ENCODE results near the gene HCRTR1. TPM values are rescaled to one million over a fixed set of nuclear protein-coding genes. Genes with fewer than 3 reads are reported as not detected.

The HCRTR1 gene
- total and polyA plus RNA-seq, 2 donors (not counting 1 experiment from before 2014, with no cell fraction given): not detected

DNA sequence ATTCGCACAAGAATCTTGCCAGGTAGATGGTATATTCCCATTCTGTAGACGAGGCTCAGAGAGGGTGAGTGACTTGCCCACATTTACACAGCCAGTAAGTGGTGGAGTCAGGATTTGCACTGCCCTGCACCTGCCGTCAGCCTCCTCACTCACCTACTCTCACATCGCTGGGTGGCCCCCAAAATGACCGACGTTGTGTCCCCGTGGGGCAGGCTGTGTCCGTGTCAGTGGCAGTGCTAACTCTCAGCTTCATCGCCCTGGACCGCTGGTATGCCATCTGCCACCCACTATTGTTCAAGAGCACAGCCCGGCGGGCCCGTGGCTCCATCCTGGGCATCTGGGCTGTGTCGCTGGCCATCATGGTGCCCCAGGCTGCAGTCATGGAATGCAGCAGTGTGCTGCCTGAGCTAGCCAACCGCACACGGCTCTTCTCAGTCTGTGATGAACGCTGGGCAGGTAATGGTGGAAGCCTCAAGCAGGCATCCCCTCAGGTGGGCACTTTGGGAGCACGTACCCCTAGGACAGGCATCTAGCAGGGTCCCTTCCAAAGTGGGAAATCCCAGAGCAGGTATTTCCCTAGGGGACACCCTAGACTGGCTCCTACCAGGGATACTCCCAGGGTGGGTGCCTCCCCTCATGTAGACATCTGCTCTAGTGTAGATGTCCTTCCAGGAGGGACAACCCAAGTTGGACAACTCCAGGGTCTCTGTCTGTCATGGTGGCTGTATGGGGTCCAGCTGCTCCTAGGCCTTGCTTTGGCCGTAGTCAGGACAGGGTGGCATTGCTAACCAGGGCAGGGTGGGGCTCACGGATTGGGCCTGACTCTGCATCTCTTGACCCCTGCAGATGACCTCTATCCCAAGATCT, 3.4 kb downstream of the HCRTR1 start:
- Histone ChIP-seq H3K4me1 (ENCODE audit: control insufficient read depth, extremely low read depth, insufficient read depth, low read length) (peaks cover 1% of the 10 kb centered on the region), H3K9me3 (ENCODE audit: control insufficient read depth, insufficient read depth, low read depth, low read length) (no peaks in the 10 kb centered on the region), H3K36me3 (ENCODE audit: control insufficient read depth, insufficient read depth, low read length) (no peaks in the 10 kb centered on the region), H3K4me2 (ENCODE audit: extremely low read depth, insufficient read depth, low read length) (no peak overlapping the region), H4K20me1 (ENCODE audit: control insufficient read depth, extremely low read depth, insufficient read depth, low read length) (no peaks in the 10 kb centered on the region), H3K27ac (ENCODE audit: insufficient read depth, low read length) (no peak overlapping the region), H3K4me3 (replicated peaks in 1 of 4; ENCODE audit: control extremely low read depth in 1 of 4, insufficient read depth in 1 of 4, low read depth in 3 of 4, low read length in 4 of 4) (no peak overlapping the region), H2AFZ (ENCODE audit: low read length) (no peak overlapping the region), H3K79me2 (ENCODE audit: control insufficient read depth, insufficient read depth, low read length) (no peaks in the 10 kb centered on the region), H3K9ac (ENCODE audit: insufficient read depth, low read length) (no peak overlapping the region), H3K27me3 (ENCODE audit: control insufficient read depth, insufficient read depth, low read length) (peaks cover 16% of the 10 kb centered on the region)
- TF ChIP-seq, protein P1, sequence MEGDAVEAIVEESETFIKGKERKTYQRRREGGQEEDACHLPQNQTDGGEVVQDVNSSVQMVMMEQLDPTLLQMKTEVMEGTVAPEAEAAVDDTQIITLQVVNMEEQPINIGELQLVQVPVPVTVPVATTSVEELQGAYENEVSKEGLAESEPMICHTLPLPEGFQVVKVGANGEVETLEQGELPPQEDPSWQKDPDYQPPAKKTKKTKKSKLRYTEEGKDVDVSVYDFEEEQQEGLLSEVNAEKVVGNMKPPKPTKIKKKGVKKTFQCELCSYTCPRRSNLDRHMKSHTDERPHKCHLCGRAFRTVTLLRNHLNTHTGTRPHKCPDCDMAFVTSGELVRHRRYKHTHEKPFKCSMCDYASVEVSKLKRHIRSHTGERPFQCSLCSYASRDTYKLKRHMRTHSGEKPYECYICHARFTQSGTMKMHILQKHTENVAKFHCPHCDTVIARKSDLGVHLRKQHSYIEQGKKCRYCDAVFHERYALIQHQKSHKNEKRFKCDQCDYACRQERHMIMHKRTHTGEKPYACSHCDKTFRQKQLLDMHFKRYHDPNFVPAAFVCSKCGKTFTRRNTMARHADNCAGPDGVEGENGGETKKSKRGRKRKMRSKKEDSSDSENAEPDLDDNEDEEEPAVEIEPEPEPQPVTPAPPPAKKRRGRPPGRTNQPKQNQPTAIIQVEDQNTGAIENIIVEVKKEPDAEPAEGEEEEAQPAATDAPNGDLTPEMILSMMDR (conservative IDR thresholded peaks at IDR 0.05 in 1 of 2, IDR thresholded peaks at IDR 0.05 in 1 of 2; ENCODE audit: low read depth in 1 of 2, low read length in 2 of 2): no peak
- TF ChIP-seq EZH2 (IDR thresholded peaks at IDR 0.05; ENCODE audit: low read length, missing control alignments): no peak
- no peak for DNase-seq (ENCODE audit: low read depth in 2 of 2)

DNA sequence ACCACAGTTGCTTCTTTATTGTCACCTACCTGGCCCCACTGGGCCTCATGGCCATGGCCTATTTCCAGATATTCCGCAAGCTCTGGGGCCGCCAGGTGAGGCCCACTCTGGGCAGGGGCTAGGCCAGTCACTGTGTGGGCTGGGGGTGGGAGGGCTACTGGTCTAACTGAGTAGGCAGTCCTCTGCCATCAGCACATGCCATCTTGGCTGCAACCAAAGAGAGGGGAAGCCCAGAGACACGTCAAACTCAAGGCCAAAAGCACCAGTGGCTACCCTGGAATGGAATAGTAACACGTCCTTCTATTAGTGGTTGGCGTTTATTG, 4.0 kb downstream of the HCRTR1 start:
- H3K79me2 ChIP-seq (ENCODE audit: control insufficient read depth, insufficient read depth, low read length): no peaks in the 10 kb centered on the region
- no peaks in the 10 kb centered on the region for H4K20me1 ChIP-seq (ENCODE audit: control insufficient read depth, extremely low read depth, insufficient read depth, low read length)
- DNase-seq (ENCODE audit: low read depth in 2 of 2): no peak
- H3K27ac ChIP-seq (ENCODE audit: insufficient read depth, low read length): no peak overlapping the region
- no peak overlapping the region for H3K9ac ChIP-seq (ENCODE audit: insufficient read depth, low read length)
- no peak overlapping the region for H2AFZ ChIP-seq (ENCODE audit: low read length)
- peaks cover 6% of the 10 kb centered on the region for H3K4me1 ChIP-seq (ENCODE audit: control insufficient read depth, extremely low read depth, insufficient read depth, low read length)
- H3K4me2 ChIP-seq (ENCODE audit: extremely low read depth, insufficient read depth, low read length): no peak overlapping the region
- TF ChIP-seq, protein P1 (conservative IDR thresholded peaks at IDR 0.05 in 1 of 2, IDR thresholded peaks at IDR 0.05 in 1 of 2; ENCODE audit: low read depth in 1 of 2, low read length in 2 of 2): no peak
- no peak for TF ChIP-seq EZH2 (IDR thresholded peaks at IDR 0.05; ENCODE audit: low read length, missing control alignments)
- no peak overlapping the region for H3K4me3 ChIP-seq (replicated peaks in 1 of 4; ENCODE audit: control extremely low read depth in 1 of 4, insufficient read depth in 1 of 4, low read depth in 3 of 4, low read length in 4 of 4)
- H3K27me3 ChIP-seq (ENCODE audit: control insufficient read depth, insufficient read depth, low read length): peaks cover 12% of the 10 kb centered on the region
- no peaks in the 10 kb centered on the region for H3K9me3 ChIP-seq (ENCODE audit: control insufficient read depth, insufficient read depth, low read depth, low read length)
- no peaks in the 10 kb centered on the region for H3K36me3 ChIP-seq (ENCODE audit: control insufficient read depth, insufficient read depth, low read length)

DNA sequence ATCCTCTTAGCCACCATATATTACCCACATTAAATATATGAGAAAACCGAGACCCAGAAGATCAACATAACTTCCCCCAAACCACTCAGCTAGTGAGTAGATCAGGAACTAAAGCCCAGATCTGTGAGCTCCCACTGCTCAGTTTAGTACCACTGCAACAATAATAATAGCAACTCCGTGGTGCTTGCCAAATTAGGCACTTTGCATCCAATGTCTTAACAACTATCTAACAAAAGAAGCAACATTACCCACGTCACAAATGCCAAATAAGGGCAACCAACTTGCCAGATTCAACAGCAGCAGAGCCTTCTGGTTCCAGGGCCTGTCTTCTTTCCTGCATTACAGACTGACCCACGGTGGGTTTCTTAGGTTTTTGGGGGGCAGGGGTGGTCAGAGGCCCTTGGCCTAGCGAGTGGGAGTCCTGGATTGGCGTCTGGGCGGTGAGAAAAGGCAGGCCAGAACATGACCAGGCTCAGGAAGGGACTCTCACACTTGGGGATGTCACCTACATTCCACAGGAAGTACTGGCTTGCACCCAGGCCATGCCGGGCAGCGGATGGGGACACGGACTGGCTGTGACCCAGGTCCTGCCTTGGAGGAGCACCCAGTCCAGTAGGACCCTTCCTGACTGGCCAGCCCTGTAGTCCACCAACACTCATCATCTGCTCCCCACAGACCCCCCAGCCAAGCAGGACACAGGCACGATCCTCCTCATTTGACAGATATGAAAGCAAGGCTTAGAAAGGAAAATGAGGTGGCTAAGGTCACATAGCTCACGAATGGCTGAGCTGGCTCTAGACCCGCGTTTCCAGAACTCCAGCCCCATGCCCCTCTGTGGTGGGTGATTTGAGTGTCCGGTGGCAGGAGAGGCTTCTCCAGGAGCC, 4.6 kb downstream of the HCRTR1 start:
- H3K4me2 ChIP-seq (ENCODE audit: extremely low read depth, insufficient read depth, low read length): no peak overlapping the region
- no peak overlapping the region for H3K27ac ChIP-seq (ENCODE audit: insufficient read depth, low read length)
- no peak for TF ChIP-seq EZH2 (IDR thresholded peaks at IDR 0.05; ENCODE audit: low read length, missing control alignments)
- TF ChIP-seq, protein P1 (conservative IDR thresholded peaks at IDR 0.05 in 1 of 2, IDR thresholded peaks at IDR 0.05 in 1 of 2; ENCODE audit: low read depth in 1 of 2, low read length in 2 of 2): no peak
- H3K4me3 ChIP-seq (replicated peaks in 1 of 4; ENCODE audit: control extremely low read depth in 1 of 4, insufficient read depth in 1 of 4, low read depth in 3 of 4, low read length in 4 of 4): no peak overlapping the region
- H3K36me3 ChIP-seq (ENCODE audit: control insufficient read depth, insufficient read depth, low read length): no peaks in the 10 kb centered on the region
- H3K79me2 ChIP-seq (ENCODE audit: control insufficient read depth, insufficient read depth, low read length): no peaks in the 10 kb centered on the region
- H3K9me3 ChIP-seq (ENCODE audit: control insufficient read depth, insufficient read depth, low read depth, low read length): no peaks in the 10 kb centered on the region
- peaks cover 7% of the 10 kb centered on the region for H3K27me3 ChIP-seq (ENCODE audit: control insufficient read depth, insufficient read depth, low read length)
- H4K20me1 ChIP-seq (ENCODE audit: control insufficient read depth, extremely low read depth, insufficient read depth, low read length): no peaks in the 10 kb centered on the region
- no peak overlapping the region for H3K9ac ChIP-seq (ENCODE audit: insufficient read depth, low read length)
- no peak for DNase-seq (ENCODE audit: low read depth in 2 of 2)
- H3K4me1 ChIP-seq (ENCODE audit: control insufficient read depth, extremely low read depth, insufficient read depth, low read length): peaks cover 12% of the 10 kb centered on the region
- no peak overlapping the region for H2AFZ ChIP-seq (ENCODE audit: low read length)

All from fibroblast of lung (primary cell).